Stimulated activated naive CD4-positive, alpha-beta T cell (primary cell): Measurements from ENCODE around the gene ADAMTS18.

Experiments used
- DNase-seq, 6 experiments: peaks; one replicate each; lab custom pipeline; 2025; lab: John Stamatoyannopoulos, UW

Gene ADAMTS18

GRCh38 chr16:77328768-77329167 lies 106.1 kb downstream of the ADAMTS18 start:
- DNase-seq, result no peak

- DNase-seq, result no peak
Measured at GRCh38 chr16:77328274-77328673, 106.6 kb downstream of the ADAMTS18 start.

- no peak for DNase-seq
Measured at GRCh38 chr16:77327717-77328116, 107.1 kb downstream of the ADAMTS18 start.

GRCh38 chr16:77324729-77325128 lies 110.1 kb downstream of the ADAMTS18 start:
- DNase-seq, result no peak

GRCh38 chr16:77323695-77324094 lies 111.1 kb downstream of the ADAMTS18 start:
- no peak for DNase-seq

GRCh38 chr16:77322757-77323156 lies 112.1 kb downstream of the ADAMTS18 start:
- no peak for DNase-seq

- no peak for DNase-seq
Measured at GRCh38 chr16:77317059-77317458, 117.8 kb downstream of the ADAMTS18 start.

GRCh38 chr16:77310877-77311276 lies 124.0 kb downstream of the ADAMTS18 start:
- no peak for DNase-seq

- no peak for DNase-seq
Measured at GRCh38 chr16:77308163-77308561, 126.7 kb downstream of the ADAMTS18 start.

GRCh38 chr16:77307426-77308162 lies 127.2 kb downstream of the ADAMTS18 start:
- DNase-seq, result no peak

GRCh38 chr16:77306075-77306474 lies 128.8 kb downstream of the ADAMTS18 start:
- no peak for DNase-seq

GRCh38 chr16:77304877-77305276 lies 130.0 kb downstream of the ADAMTS18 start:
- DNase-seq, result no peak

GRCh38 chr16:77304134-77304533 lies 130.7 kb downstream of the ADAMTS18 start:
- no peak for DNase-seq

- DNase-seq, result no peak
Measured at GRCh38 chr16:77302674-77303073, 132.2 kb downstream of the ADAMTS18 start.

GRCh38 chr16:77302249-77302648 lies 132.6 kb downstream of the ADAMTS18 start:
- no peak for DNase-seq

- DNase-seq, result no peak
Measured at GRCh38 chr16:77300256-77300655, 134.6 kb downstream of the ADAMTS18 start.

- DNase-seq, result no peak
Measured at GRCh38 chr16:77299395-77299794, 135.4 kb downstream of the ADAMTS18 start.

- no peak for DNase-seq
Measured at GRCh38 chr16:77298418-77299360, 136.1 kb downstream of the ADAMTS18 start.

- DNase-seq, result no peak
Measured at GRCh38 chr16:77297996-77298395, 136.8 kb downstream of the ADAMTS18 start.

GRCh38 chr16:77295896-77296295 lies 138.9 kb downstream of the ADAMTS18 start:
- no peak for DNase-seq

- no peak for DNase-seq
Measured at GRCh38 chr16:77290451-77291115, 144.3 kb downstream of the ADAMTS18 start.

GRCh38 chr16:77289331-77289809 lies 145.5 kb downstream of the ADAMTS18 start:
- DNase-seq, result no peak
